WTC11 (cell line): ENCODE measurements around the gene MEGF10. TPM values are rescaled to one million over a fixed set of nuclear protein-coding genes. Genes with fewer than 3 reads are reported as not detected.
"Not testable (repeated sequence)": the region's sequence is repeated elsewhere in the genome, so short reads cannot be mapped to it uniquely, and the experiment has no call there.

Experiments
- ATAC-seq: fragments of 200-7000 bp; cut with Tn5 transposase; 2 replicates; pipeline ENCODE4 v1.10.0; 2021; ENCODE audit warnings: mild to moderate bottlenecking, moderate library complexity
- CTCF ChIA-PET: fragments of 300-600 bp; sonication (Branson Sonifier 250); formaldehyde crosslinking; loops from one replicate; lab custom pipeline; 2021; ENCODE audit warnings: antibody characterized with exemption; lab: Charles Lee
- POLR2A ChIA-PET: fragments of 350-600 bp; sonication (Branson Sonifier 250); formaldehyde crosslinking; loops from one replicate; lab custom pipeline; 2021; ENCODE audit warnings: antibody characterized with exemption; lab: Charles Lee
- DNase-seq: peaks from one replicate; pipeline ENCODE4 v3.0.0; 2021; ENCODE audit warnings: low spot score
- H3K27ac Mint-ChIP-seq: 2 replicates; pipeline ENCODE4 v1.8.0; 2021; ENCODE audit warnings: mixed read lengths
- H3K27me3 Mint-ChIP-seq: 2 replicates; pipeline ENCODE4 v1.8.0; 2021; ENCODE audit warnings: low read depth, mild to moderate bottlenecking, moderate library complexity, mixed read lengths
- H3K36me3 Mint-ChIP-seq: 2 replicates; pipeline ENCODE4 v1.8.0; 2021; ENCODE audit warnings: mixed read lengths
- H3K4me1 Mint-ChIP-seq: 2 replicates; pipeline ENCODE4 v1.8.0; 2022; ENCODE audit warnings: mixed read lengths
- H3K4me3 Mint-ChIP-seq: 2 replicates; pipeline ENCODE4 v1.8.0; 2021; ENCODE audit warnings: mild to moderate bottlenecking, moderate library complexity, mixed read lengths
- H3K9me3 Mint-ChIP-seq: 2 replicates; pipeline ENCODE4 v1.8.0; 2021; ENCODE audit warnings: mixed read lengths
- FOXK1 ChIP-seq: sonication (generic); formaldehyde crosslinking; IDR thresholded peaks from 2 replicates; pipeline ENCODE4 v1.8.0; 2022; ENCODE audit warnings: mild to moderate bottlenecking, moderate library complexity, missing genetic modification reagents
- MLX ChIP-seq: sonication (generic); formaldehyde crosslinking; IDR thresholded peaks from 2 replicates; pipeline ENCODE4 v1.8.1; 2023; ENCODE audit warnings: mild to moderate bottlenecking, missing genetic modification reagents, moderate library complexity
- ZNF219 ChIP-seq: sonication (generic); formaldehyde crosslinking; IDR thresholded peaks from 2 replicates; pipeline ENCODE4 v1.8.0; 2023; ENCODE audit warnings: missing genetic modification reagents, mild to moderate bottlenecking, borderline replicate concordance
- ZNF416 ChIP-seq: fragments of 250-450 bp; sonication (Bioruptor Pico); IDR thresholded peaks from 2 replicates; pipeline ENCODE4 v1.9.0; 2021; ENCODE audit warnings: mild to moderate bottlenecking, inconsistent platforms
- total RNA-seq: library from RNA; stranded (reverse); gene quantifications from 3 replicates; pipeline ENCODE4 v1.2.3, GENCODE V29; 2021
- TF ChIP-seq, protein P1 (sequence below): sonication (generic); formaldehyde crosslinking; IDR thresholded peaks from 2 replicates; pipeline ENCODE4 v1.8.1; 2023; ENCODE audit warnings: mild to moderate bottlenecking, missing genetic modification reagents
- TF ChIP-seq, protein P2 (sequence below): sonication (generic); formaldehyde crosslinking; IDR thresholded peaks from 2 replicates; pipeline ENCODE4 v1.8.0; 2022; ENCODE audit warnings: mild to moderate bottlenecking, missing genetic modification reagents

Gene MEGF10
- total RNA-seq, 1 experiment from 2014 or later: 24.5 TPM

GRCh38 chr5:127254729-127255284 lies 35.8 kb upstream of the MEGF10 start:
- H3K36me3 Mint-ChIP-seq: peaks cover 30% of the 10 kb centered on the region
- H3K27me3 Mint-ChIP-seq: no peaks in the 10 kb centered on the region
- H3K9me3 Mint-ChIP-seq: peaks cover 44% of the 10 kb centered on the region
- H3K4me3 Mint-ChIP-seq: no peak overlapping the region
- no peak for TF ChIP-seq MLX (CRISPR knock-in tag)
- TF ChIP-seq, protein P1, sequence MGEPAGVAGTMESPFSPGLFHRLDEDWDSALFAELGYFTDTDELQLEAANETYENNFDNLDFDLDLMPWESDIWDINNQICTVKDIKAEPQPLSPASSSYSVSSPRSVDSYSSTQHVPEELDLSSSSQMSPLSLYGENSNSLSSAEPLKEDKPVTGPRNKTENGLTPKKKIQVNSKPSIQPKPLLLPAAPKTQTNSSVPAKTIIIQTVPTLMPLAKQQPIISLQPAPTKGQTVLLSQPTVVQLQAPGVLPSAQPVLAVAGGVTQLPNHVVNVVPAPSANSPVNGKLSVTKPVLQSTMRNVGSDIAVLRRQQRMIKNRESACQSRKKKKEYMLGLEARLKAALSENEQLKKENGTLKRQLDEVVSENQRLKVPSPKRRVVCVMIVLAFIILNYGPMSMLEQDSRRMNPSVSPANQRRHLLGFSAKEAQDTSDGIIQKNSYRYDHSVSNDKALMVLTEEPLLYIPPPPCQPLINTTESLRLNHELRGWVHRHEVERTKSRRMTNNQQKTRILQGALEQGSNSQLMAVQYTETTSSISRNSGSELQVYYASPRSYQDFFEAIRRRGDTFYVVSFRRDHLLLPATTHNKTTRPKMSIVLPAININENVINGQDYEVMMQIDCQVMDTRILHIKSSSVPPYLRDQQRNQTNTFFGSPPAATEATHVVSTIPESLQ (CRISPR knock-in tag): no peak
- TF ChIP-seq, all 79 proteins: peak for 0
- ChIA-PET POLR2A (no interaction called here), CTCF (no interaction called here)
- H3K4me1 Mint-ChIP-seq: no peaks in the 10 kb centered on the region
- ATAC-seq: no peak
- no peak overlapping the region for H3K27ac Mint-ChIP-seq
- DNase-seq: no peak

DNA sequence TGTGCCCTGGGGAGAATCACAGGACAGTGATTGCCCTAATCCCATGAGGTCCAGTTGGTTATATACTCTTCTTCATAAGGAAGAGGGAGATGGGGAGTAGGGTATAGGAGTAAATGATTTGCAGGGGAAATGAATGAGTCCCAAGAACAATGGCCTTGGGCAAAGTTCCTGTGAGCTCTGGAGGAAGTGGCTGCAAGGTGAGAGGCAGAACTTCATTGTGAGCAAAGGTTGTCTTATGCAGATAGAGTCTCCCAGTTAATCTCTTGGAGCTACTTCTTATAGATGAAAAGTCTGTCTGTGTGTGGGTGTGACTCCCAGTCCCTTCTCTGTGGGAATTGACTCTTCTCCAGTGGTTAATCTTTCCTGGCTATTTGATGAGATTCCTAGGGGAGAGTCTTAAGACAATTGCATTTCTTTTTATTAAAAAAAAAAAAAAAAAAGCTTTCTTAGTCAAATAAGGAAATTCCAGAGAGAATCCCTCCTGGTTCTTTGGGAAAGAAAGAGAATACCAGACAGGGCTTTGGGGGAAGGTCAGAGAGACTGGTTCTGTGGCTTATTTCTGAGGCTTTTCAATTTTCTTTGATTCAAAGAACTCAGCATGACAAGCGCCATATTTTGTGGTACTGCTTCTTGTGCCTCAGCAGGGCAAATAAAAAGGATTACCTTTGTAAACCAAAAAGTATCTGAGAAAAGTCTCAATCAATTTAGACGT lies 33.6 kb upstream of the MEGF10 start:
- Mint-ChIP-seq H3K36me3 (peaks cover 30% of the 10 kb centered on the region), H3K9me3 (peaks cover 44% of the 10 kb centered on the region), H3K27ac (0 out of 2 replicates have a peak overlapping the region, but pooled peaks have one; percentile 47), H3K4me3 (no peak overlapping the region), H3K27me3 (no peaks in the 10 kb centered on the region), H3K4me1 (no peaks in the 10 kb centered on the region)
- no peak for TF ChIP-seq MLX (CRISPR knock-in tag)
- ATAC-seq (peak; percentile 83), DNase-seq (no peak)
- CTCF ChIA-PET: interaction anchor here (0.6 kb wide), 2 partner anchors 59 to 117 kb away, joined by 3 to 4 read pairs; no protein-coding TSS in a partner anchor
- POLR2A ChIA-PET: interaction anchor here (0.6 to 0.9 kb wide), 2 partner anchors 28 to 179 kb away, joined by 3 read pairs; no protein-coding TSS in a partner anchor

- CTCF ChIA-PET: no interaction called here
- Mint-ChIP-seq H3K4me3 (no peak overlapping the region), H3K27ac (no peak overlapping the region), H3K27me3 (no peaks in the 10 kb centered on the region), H3K9me3 (peaks cover 27% of the 10 kb centered on the region), H3K36me3 (peaks cover 14% of the 10 kb centered on the region), H3K4me1 (no peaks in the 10 kb centered on the region)
- POLR2A ChIA-PET: no interaction called here
- ATAC-seq (no peak), DNase-seq (no peak)
- TF ChIP-seq ZNF219 (CRISPR knock-in tag): no peak
- TF ChIP-seq, protein P2, sequence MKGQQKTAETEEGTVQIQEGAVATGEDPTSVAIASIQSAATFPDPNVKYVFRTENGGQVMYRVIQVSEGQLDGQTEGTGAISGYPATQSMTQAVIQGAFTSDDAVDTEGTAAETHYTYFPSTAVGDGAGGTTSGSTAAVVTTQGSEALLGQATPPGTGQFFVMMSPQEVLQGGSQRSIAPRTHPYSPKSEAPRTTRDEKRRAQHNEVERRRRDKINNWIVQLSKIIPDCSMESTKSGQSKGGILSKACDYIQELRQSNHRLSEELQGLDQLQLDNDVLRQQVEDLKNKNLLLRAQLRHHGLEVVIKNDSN (CRISPR knock-in tag): no peak
- TF ChIP-seq ZNF416: no peak
Measured at GRCh38 chr5:127260686-127261085, 29.9 kb upstream of the MEGF10 start.

GRCh38 chr5:127265473-127265872 lies 25.1 kb upstream of the MEGF10 start:
- CTCF ChIA-PET, POLR2A ChIA-PET: not testable (repeated sequence)
- H3K9me3 Mint-ChIP-seq: peaks cover 11% of the 10 kb centered on the region

GRCh38 chr5:127268342-127268741 lies 22.3 kb upstream of the MEGF10 start:
- peaks cover 35% of the 10 kb centered on the region for H3K9me3 Mint-ChIP-seq
- DNase-seq: peak; percentile 56
- H3K4me3 Mint-ChIP-seq: peak overlapping the region; percentile 51
- peaks cover 11% of the 10 kb centered on the region; the same call in 1 of the 2 replicates for H3K27me3 Mint-ChIP-seq
- ATAC-seq: peak; percentile 57
- peak overlapping the region; percentile 19 for H3K27ac Mint-ChIP-seq
- H3K4me1 Mint-ChIP-seq: peaks cover 15% of the 10 kb centered on the region
- peak; percentile 76 for TF ChIP-seq FOXK1 (CRISPR knock-in tag)
- CTCF ChIA-PET, POLR2A ChIA-PET: not testable (repeated sequence)
- H3K36me3 Mint-ChIP-seq: peaks cover 12% of the 10 kb centered on the region

More at GRCh38 chr5:127265473-127265872, 25.1 kb upstream of the MEGF10 start:
- H3K36me3 Mint-ChIP-seq, H3K27ac Mint-ChIP-seq, ATAC-seq, DNase-seq, H3K27me3 Mint-ChIP-seq, H3K4me3 Mint-ChIP-seq: not testable (repeated sequence)
- H3K4me1 Mint-ChIP-seq: peaks cover 15% of the 10 kb centered on the region

DNA sequence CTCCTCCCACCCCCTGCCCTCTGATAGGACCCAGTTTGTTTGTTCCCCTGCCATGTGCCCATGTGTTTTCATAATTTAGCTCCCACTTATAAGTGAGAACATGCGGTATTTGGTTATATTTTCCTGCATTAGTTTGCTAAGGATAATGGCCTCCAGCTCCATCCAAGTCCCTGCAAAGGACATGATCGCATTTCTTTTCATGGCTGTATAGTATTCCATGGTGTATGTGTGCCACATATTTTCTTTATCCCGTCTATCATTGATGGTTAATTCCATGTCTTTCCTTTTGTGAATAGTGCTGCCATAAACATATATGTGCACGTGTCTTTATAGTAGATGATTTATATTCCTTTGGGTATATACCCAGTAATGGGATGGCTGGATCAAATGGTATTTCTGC lies 19.9 kb upstream of the MEGF10 start:
- H3K27ac Mint-ChIP-seq, DNase-seq, POLR2A ChIA-PET, CTCF ChIA-PET, H3K4me3 Mint-ChIP-seq, ATAC-seq: not testable (repeated sequence)
- peaks cover 35% of the 10 kb centered on the region for H3K9me3 Mint-ChIP-seq
- H3K27me3 Mint-ChIP-seq: peaks cover 11% of the 10 kb centered on the region; the same call in 1 of the 2 replicates
- H3K4me1 Mint-ChIP-seq: peaks cover 15% of the 10 kb centered on the region
- peaks cover 12% of the 10 kb centered on the region for H3K36me3 Mint-ChIP-seq
